Fibroblast of lung (primary cell): ENCODE measurements around the gene MACROD2. TPM values are rescaled to one million over a fixed set of nuclear protein-coding genes. Genes with fewer than 3 reads are reported as not detected.

Experiments used
- DNase-seq, 2 donors: peaks; one replicate each; pipeline versions ENCODE4 v3.0.0 to v3.0.0-alpha.2; 2010; ENCODE audit warnings: low read depth in 2 of 2
- H2AFZ ChIP-seq: 2 replicates; pipeline ENCODE4 v1.5.1; 2012; ENCODE audit warnings: low read length, control low read depth, inconsistent platforms
- H3K27ac ChIP-seq: 2 replicates; pipeline ENCODE4 v1.5.1; 2011; ENCODE audit warnings: low read length, control low read depth; ENCODE audit not compliant: insufficient read depth
- H3K27me3 ChIP-seq: 2 replicates; pipeline ENCODE4 v1.5.1; 2011; ENCODE audit warnings: mild to moderate bottlenecking, low read length; ENCODE audit not compliant: control insufficient read depth, insufficient read depth
- H3K36me3 ChIP-seq: 2 replicates; pipeline ENCODE4 v1.5.1; 2011; ENCODE audit warnings: low read length; ENCODE audit not compliant: control insufficient read depth, insufficient read depth
- H3K4me1 ChIP-seq: 2 replicates; pipeline ENCODE4 v1.5.1; 2011; ENCODE audit warnings: low read length; ENCODE audit not compliant: control insufficient read depth, insufficient read depth; ENCODE audit errors: extremely low read depth
- H3K4me2 ChIP-seq: 2 replicates; pipeline ENCODE4 v1.5.1; 2011; ENCODE audit warnings: low read length, control low read depth; ENCODE audit not compliant: insufficient read depth; ENCODE audit errors: extremely low read depth
- H3K4me3 ChIP-seq, 4 experiments: fragments of 200-600 bp in 1 of 4; sonication (generic) in 1 of 4; replicated peaks in 1 of 4; 2 replicates each; pipeline ENCODE4 v1.5.1; 2011 to 2016; ENCODE audit warnings: low read length in 4 of 4, low read depth in 3 of 4, mild to moderate bottlenecking in 3 of 4, control low read depth in 2 of 4, inconsistent platforms in 1 of 4, mixed read lengths in 1 of 4; ENCODE audit not compliant: insufficient read depth in 1 of 4; ENCODE audit errors: control extremely low read depth in 1 of 4
- H3K79me2 ChIP-seq: 2 replicates; pipeline ENCODE4 v1.5.1; 2012; ENCODE audit warnings: mild to moderate bottlenecking, low read length, inconsistent platforms; ENCODE audit not compliant: control insufficient read depth, insufficient read depth
- H3K9ac ChIP-seq: 2 replicates; pipeline ENCODE4 v1.5.1; 2011; ENCODE audit warnings: mild to moderate bottlenecking, low read length, control low read depth; ENCODE audit not compliant: insufficient read depth
- H3K9me3 ChIP-seq: 2 replicates; pipeline ENCODE4 v1.5.1; 2012; ENCODE audit warnings: low read depth, low read length; ENCODE audit not compliant: control insufficient read depth, insufficient read depth
- H4K20me1 ChIP-seq: 2 replicates; pipeline ENCODE4 v1.5.1; 2011; ENCODE audit warnings: low read length; ENCODE audit not compliant: control insufficient read depth, insufficient read depth; ENCODE audit errors: extremely low read depth
- CTCF ChIP-seq, 2 donors: IDR thresholded peaks in 1 of 2; conservative IDR thresholded peaks in 1 of 2; 1 replicate in 1 of 2; 2 replicates in 1 of 2; pipeline ENCODE4 v1.5.1; 2011 to 2012; ENCODE audit warnings: low read length in 2 of 2, control low read depth in 1 of 2, inconsistent platforms in 1 of 2, low read depth in 1 of 2, mild to moderate bottlenecking in 1 of 2
- EZH2 ChIP-seq: IDR thresholded peaks from 2 replicates; pipeline ENCODE4 v1.5.1; 2012; ENCODE audit warnings: low read length, control low read depth, mild to moderate bottlenecking; ENCODE audit errors: missing control alignments
- polyA plus RNA-seq, 2 donors: library from polyadenylated mRNA; depleted of rRNA in 1 of 2; stranded (reverse) in 1 of 2; unstranded in 1 of 2; fragments of >200 nt; gene quantifications; 2 replicates each; pipeline ENCODE4 v1.2.1, GENCODE V29; 2011 to 2012; ENCODE audit warnings: missing spikeins in 1 of 2
- total RNA-seq: library from RNA; depleted of rRNA; stranded (reverse); fragments of >200 nt; gene quantifications from 2 replicates; pipeline ENCODE4 v1.2.1, GENCODE V29; 2014

MACROD2 gene
- total and polyA plus RNA-seq, 2 donors (not counting 1 experiment from before 2014, with no cell fraction given): 0.54 to 1.7 TPM

- no peaks in the 10 kb centered on the region for H3K36me3 ChIP-seq
- DNase-seq: no peak
Measured at GRCh38 chr20:14595051-14595450, 599.7 kb downstream of the MACROD2 start.

DNA sequence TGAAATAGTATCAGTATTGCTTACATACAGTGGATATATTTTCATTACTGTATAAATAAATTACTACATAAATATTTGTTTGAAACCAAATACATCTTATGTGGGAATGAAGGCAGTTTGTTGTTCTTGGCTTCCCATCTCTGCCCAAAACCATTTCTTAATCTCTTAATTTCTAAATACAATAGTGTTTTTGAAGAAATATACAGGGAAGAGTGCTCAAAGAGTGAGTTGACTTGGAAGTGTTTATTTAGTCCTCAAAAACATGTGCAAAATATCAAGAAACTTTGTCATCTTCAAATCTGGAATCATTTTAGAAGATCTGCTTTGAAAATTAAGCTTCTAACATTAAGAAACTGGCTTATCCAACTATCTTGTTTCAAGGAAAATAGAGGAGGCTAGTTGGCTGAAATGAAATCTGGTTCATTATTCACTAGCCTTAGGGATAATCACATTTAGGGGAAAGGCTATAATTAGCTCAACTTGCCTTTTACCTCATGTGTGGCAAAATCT, 601.9 kb downstream of the MACROD2 start:
- no peak for TF ChIP-seq CTCF (conservative IDR thresholded peaks at IDR 0.05 in 1 of 2, IDR thresholded peaks at IDR 0.05 in 1 of 2; ENCODE audit: low read depth in 1 of 2, low read length in 2 of 2)
- TF ChIP-seq EZH2: no peak

More at GRCh38 chr20:14595051-14595450, 599.7 kb downstream of the MACROD2 start:
- Histone ChIP-seq H3K4me3 (no peak overlapping the region), H3K27me3 (no peaks in the 10 kb centered on the region), H3K79me2 (no peaks in the 10 kb centered on the region), H3K27ac (no peak overlapping the region), H3K9ac (no peak overlapping the region), H3K4me1 (no peaks in the 10 kb centered on the region), H3K4me2 (no peak overlapping the region), H2AFZ (no peak overlapping the region), H4K20me1 (no peaks in the 10 kb centered on the region), H3K9me3 (no peaks in the 10 kb centered on the region)
- TF ChIP-seq EZH2 (no peak), CTCF (conservative IDR thresholded peaks at IDR 0.05 in 1 of 2, IDR thresholded peaks at IDR 0.05 in 1 of 2; ENCODE audit: low read depth in 1 of 2, low read length in 2 of 2) (no peak)

DNA sequence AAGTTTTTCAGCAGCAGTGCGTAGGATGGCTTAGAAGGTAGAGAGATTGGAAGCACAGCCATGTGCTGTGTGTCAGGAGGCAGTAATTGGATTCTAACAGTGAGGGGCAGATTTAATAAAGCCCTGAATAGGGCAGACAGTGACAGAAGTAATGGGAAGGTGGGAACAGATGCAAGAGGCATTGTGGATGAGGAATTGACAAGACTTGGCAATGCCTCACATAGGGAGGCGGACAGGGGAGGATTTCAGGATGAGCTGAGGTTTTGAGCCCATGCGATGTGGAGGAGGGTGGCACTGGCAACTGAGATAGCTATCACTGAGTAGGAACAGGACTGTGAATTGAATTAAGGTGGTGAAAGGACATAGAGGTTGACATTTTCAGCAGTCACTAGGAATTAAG, 604.3 kb downstream of the MACROD2 start:
- H3K9ac ChIP-seq: no peak overlapping the region
- no peaks in the 10 kb centered on the region for H4K20me1 ChIP-seq
- H3K9me3 ChIP-seq: no peaks in the 10 kb centered on the region
- H3K4me3 ChIP-seq: no peak overlapping the region
- H2AFZ ChIP-seq: no peak overlapping the region
- DNase-seq: no peak
- no peaks in the 10 kb centered on the region for H3K36me3 ChIP-seq
- TF ChIP-seq CTCF (conservative IDR thresholded peaks at IDR 0.05 in 1 of 2, IDR thresholded peaks at IDR 0.05 in 1 of 2; ENCODE audit: low read depth in 1 of 2, low read length in 2 of 2) (no peak), EZH2 (no peak)
- H3K4me2 ChIP-seq: no peak overlapping the region
- no peak overlapping the region for H3K27ac ChIP-seq
- no peaks in the 10 kb centered on the region for H3K79me2 ChIP-seq
- no peaks in the 10 kb centered on the region for H3K27me3 ChIP-seq
- H3K4me1 ChIP-seq: no peaks in the 10 kb centered on the region

More for the DNA sequence above, 601.9 kb downstream of the MACROD2 start:
- Histone ChIP-seq H3K9me3 (no peaks in the 10 kb centered on the region), H3K4me1 (no peaks in the 10 kb centered on the region), H3K79me2 (no peaks in the 10 kb centered on the region), H3K27ac (no peak overlapping the region), H3K27me3 (no peaks in the 10 kb centered on the region), H3K36me3 (no peaks in the 10 kb centered on the region), H2AFZ (no peak overlapping the region), H3K9ac (no peak overlapping the region), H3K4me2 (no peak overlapping the region), H3K4me3 (no peak overlapping the region), H4K20me1 (no peaks in the 10 kb centered on the region)
- DNase-seq: peak in 1 of 2 donors; percentile 76
